HG03139 (cell line): ENCODE results near the gene GFOD1.

ENCODE experiments used
- ATAC-seq: cut with Tn5 transposase; IDR thresholded peaks from one replicate; pipeline ENCODE4 v1.9.1; 2021; ENCODE audit not compliant: unreplicated experiment

Gene GFOD1

DNA sequence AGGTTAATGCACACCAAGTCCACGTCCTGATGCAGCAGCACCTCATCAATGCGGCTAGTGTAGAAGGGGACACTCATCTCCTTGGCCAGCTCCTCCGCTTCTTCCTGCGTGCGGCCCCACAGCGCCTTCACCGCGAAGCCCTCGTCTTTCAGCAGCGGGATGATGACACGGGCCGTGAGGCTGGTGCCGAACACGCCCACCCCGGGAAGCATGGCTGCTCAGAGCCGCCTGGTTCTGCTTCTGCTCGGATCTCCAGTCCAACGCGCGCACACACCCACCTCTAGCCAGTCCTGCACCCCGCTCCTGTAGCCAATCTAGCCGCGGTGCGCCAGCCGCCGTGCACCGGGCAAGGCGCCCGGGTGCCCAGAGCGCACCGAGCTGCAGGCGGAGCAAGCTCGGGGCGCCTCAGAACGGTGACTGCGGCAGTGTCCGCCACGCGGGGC lies 700 bp downstream of the GFOD1 start:
- ATAC-seq, result peak; percentile 26

GRCh38 chr6:13485923-13486562 lies 1.4 kb downstream of the GFOD1 start:
- ATAC-seq, result no peak

- no peak for ATAC-seq
Observed at GRCh38 chr6:13485303-13485702, 2.1 kb downstream of the GFOD1 start.

- no peak for ATAC-seq
Observed at GRCh38 chr6:13484827-13485226, 2.6 kb downstream of the GFOD1 start.

- ATAC-seq, result no peak
Observed at GRCh38 chr6:13484138-13484708, 3.2 kb downstream of the GFOD1 start.

- ATAC-seq, result no peak
Observed at GRCh38 chr6:13480631-13481501, 6.5 kb downstream of the GFOD1 start.

DNA sequence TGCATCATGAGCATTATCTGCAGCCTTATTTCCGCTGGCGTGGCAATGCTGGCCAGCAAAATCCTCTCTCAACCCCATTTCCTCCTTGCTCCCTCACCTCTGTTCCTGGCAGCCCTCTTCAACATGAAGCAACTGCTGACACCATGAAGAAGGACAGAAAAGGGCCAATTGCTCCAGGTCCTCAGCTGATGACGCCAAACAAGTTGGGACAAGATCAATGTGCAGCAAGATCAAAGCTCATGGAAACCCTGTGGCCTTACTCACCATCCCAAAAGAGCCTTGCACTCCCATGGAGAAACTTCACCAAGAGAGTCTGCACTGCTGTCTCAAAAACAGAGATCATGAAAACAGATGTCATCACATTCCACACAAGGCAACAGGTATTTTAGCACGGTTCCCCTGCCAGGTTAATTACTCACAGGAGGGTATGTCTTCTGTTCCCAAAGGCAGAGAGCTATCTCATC lies 7.4 kb downstream of the GFOD1 start:
- no peak for ATAC-seq

DNA sequence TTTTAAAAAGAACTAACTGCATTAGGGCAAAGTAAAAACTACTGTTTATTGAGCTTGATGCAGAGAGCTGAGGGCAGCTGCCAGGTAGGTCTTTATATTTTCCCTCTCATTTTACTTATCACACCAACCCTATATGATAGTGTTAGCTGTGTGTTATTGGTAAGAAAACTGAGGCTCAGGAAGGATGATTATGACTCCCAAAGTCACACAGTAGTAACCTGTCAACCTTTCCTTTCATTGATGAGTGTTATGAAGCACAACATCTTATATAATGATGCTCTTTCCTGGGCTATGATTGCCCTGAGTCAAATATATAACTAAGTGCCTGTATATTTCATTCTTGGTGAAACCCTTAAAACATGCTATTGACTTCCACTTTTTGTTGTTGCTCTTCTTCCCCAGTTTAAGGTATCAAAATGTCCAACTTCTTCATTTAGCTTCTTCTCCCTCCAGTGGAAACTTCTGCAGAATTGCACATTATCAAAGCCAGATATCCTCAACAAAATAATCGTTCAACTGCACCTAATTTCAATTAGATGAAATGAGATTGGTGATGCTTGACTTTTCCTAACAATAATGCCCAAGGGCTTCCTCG lies 8.1 kb downstream of the GFOD1 start:
- no peak for ATAC-seq

DNA sequence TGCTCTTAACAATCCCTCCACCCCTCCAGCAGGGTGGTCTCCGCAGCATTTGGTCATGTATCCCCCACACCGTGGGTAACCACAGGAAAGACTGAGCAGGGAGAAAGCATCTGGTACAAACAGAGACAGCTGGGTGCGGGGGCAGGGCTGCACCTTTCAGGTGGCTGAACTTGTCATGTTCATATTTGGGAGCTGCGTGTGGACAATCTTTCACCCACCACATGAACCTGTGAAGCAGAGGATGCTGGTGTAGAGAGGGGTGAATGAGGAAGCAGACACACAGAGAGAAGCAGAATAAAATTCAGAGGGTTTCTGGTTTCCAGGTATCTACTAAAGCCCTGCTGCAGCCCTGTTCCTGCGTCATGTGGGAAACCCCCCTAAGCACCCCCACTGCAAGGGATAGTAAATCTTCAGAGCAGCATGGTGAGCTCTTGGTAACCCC lies 8.9 kb downstream of the GFOD1 start:
- ATAC-seq, result peak; percentile 50

DNA sequence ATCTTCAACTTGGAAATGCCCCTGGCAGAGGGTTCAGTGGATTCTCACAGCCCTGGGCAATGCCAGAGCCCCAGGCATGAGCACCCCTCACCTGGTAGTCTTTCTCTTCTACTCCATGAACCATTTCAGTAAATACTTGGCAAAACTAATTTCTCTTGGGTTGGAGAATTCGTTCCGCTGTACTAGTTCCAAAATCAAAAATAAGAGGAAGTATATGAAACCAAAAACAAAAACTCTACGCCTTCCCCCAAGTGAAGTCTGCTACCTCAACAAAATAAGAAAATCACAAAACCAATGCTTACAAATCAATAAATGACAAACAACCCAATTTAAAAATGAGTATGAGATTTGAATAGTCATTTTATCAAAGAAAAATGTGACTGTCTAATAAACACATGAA lies 12.6 kb downstream of the GFOD1 start:
- no peak for ATAC-seq

GRCh38 chr6:13474360-13474759 lies 13.0 kb downstream of the GFOD1 start:
- ATAC-seq, result no peak

DNA sequence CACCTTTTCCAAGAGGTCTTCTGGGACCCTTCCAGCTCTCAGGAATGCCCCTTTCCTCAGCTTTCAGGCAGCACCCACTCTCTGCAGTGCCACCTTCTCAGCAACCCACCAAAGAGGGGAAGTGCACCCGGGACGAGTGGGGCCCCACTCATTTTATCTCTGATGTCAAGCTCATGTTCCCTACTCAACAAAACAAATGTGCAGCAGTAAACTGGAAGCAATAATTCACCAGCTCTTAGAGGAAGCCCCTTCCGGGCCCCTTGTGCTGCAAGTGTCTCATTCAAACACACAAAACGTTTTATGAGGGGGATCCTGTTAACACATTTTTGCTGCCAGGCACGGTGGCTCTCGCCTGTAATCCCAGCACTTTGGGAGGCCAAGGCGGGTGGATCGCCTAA lies 13.6 kb downstream of the GFOD1 start:
- ATAC-seq, result no peak

- ATAC-seq, result no peak
Observed at GRCh38 chr6:13472976-13473767, 14.2 kb downstream of the GFOD1 start.

DNA sequence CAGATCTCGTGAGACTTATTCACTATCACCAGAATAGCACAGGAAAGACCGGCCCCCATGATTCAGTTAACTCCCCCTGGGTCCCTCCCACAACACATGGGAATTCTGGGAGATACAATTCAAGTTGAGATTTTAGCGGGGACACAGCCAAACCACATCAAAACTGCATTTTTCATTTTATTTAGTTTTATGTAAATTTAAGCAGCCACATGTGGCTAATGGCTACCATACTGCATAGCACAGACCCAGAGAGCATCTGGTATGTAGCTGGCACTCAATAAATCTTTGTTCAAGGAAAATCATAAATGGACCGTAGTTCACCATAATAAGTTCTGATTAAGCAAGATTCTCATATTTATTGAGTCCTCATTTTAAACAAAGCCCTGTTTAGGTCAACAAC lies 15.3 kb downstream of the GFOD1 start:
- ATAC-seq, result no peak

- no peak for ATAC-seq
Observed at GRCh38 chr6:13471184-13471583, 16.2 kb downstream of the GFOD1 start.

- no peak for ATAC-seq
Observed at GRCh38 chr6:13470238-13471140, 16.9 kb downstream of the GFOD1 start.

- ATAC-seq, result no peak
Observed at GRCh38 chr6:13469693-13470092, 17.7 kb downstream of the GFOD1 start.

- no peak for ATAC-seq
Observed at GRCh38 chr6:13468839-13469238, 18.6 kb downstream of the GFOD1 start.

DNA sequence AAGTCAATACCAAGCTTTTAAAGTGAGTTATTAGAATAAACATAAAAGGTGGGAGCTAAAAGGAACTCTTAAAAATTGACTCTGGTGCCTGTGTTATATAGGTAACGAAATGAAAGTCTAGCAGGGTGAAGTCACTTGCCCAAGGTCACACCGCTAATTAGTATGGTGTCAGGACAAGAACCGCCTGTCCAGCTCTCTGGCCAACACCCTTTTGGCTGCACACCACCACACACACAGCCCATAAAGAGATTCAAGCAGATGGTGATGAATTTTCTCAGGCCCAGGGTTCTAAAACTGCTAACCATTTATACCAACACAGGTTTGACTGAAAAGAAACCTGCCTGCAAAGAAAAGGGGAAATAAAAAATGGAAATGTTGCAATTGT lies 20.2 kb downstream of the GFOD1 start:
- ATAC-seq, result no peak
